Measurements from ENCODE around the gene VSIG10. TPM values are rescaled to one million over a fixed set of nuclear protein-coding genes. Genes with fewer than 3 reads are reported as not detected.
A peak's percentile ranks its signal among the peaks of the same experiment; 100 is the strongest.

VSIG10 gene
- total RNA-seq, 1 donor from 2014 or later: 22.0 TPM

DNA sequence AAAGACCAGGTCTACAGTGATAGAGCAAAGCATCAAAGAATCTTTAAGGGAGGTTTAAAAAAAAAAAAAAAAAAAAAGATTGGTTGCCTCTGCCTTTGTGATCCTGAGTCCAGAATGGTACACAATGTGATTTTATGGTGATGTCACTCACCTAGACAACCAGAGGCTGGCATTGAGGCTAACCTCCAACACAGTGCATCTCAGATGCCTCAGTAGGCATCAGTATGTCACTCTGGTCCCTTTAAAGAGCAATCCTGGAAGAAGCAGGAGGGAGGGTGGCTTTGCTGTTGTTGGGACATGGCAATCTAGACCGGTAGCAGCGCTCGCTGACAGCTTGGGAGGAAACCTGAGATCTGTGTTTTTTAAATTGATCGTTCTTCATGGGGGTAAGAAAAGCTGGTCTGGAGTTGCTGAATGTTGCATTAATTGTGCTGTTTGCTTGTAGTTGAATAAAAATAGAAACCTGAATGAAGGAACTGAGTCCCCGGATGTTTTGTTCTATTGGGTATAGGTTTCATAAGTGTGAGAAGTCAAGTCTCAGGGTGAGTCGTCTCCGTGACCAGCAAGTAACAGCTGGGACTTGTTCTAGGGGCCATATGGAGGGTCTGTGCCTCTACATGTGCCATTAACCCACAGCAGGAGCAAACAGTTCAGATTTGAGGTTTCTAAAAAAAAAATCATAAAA is 41.4 kb upstream of the VSIG10 start:
- H3K36me3 ChIP-seq (ENCODE audit: control insufficient read depth, insufficient read depth, low read length): peaks cover 3% of the 10 kb centered on the region
- DNase-seq (ENCODE audit: low read depth): no peak
- H3K27me3 ChIP-seq (ENCODE audit: control insufficient read depth, insufficient read depth, low read length): no peaks in the 10 kb centered on the region
- TF ChIP-seq, protein P1, sequence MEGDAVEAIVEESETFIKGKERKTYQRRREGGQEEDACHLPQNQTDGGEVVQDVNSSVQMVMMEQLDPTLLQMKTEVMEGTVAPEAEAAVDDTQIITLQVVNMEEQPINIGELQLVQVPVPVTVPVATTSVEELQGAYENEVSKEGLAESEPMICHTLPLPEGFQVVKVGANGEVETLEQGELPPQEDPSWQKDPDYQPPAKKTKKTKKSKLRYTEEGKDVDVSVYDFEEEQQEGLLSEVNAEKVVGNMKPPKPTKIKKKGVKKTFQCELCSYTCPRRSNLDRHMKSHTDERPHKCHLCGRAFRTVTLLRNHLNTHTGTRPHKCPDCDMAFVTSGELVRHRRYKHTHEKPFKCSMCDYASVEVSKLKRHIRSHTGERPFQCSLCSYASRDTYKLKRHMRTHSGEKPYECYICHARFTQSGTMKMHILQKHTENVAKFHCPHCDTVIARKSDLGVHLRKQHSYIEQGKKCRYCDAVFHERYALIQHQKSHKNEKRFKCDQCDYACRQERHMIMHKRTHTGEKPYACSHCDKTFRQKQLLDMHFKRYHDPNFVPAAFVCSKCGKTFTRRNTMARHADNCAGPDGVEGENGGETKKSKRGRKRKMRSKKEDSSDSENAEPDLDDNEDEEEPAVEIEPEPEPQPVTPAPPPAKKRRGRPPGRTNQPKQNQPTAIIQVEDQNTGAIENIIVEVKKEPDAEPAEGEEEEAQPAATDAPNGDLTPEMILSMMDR (IDR thresholded peaks at IDR 0.05; ENCODE audit: insufficient read depth, low read length, poor library complexity, severe bottlenecking): no peak
- no peak overlapping the region for H3K4me3 ChIP-seq (ENCODE audit: low read depth, low read length)

- H3K36me3 ChIP-seq (ENCODE audit: control insufficient read depth, insufficient read depth, low read length): peaks cover 3% of the 10 kb centered on the region
- TF ChIP-seq, protein P1 (IDR thresholded peaks at IDR 0.05; ENCODE audit: insufficient read depth, low read length, poor library complexity, severe bottlenecking): no peak
- H3K27me3 ChIP-seq (ENCODE audit: control insufficient read depth, insufficient read depth, low read length): no peaks in the 10 kb centered on the region
- H3K4me3 ChIP-seq (ENCODE audit: low read depth, low read length): no peak overlapping the region
- DNase-seq (ENCODE audit: low read depth): no peak
Observed at GRCh38 chr12:118144499-118144898, 40.7 kb upstream of the VSIG10 start.

DNA sequence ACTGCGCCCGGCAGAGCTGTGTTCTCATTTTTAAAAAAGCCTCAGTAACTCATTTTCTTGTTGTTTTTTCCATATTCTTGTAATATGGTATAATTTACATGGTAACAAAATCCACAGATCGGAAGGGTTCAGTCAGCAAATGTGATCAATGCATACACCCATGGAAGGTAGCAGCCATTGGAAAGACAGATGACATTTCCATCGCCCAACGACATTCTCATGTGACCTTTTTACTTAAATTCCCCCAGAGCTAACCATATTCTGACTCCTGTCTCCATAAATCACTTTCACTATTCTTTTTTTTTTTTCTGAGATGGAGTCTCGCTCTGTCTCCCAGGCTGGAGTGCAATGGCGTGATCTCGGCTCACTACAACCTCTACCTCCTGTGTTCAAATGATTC is 37.0 kb upstream of the VSIG10 start:
- peaks cover 2% of the 10 kb centered on the region for H3K36me3 ChIP-seq (ENCODE audit: control insufficient read depth, insufficient read depth, low read length)
- TF ChIP-seq, protein P1 (IDR thresholded peaks at IDR 0.05; ENCODE audit: insufficient read depth, low read length, poor library complexity, severe bottlenecking): no peak
- no peak overlapping the region for H3K4me3 ChIP-seq (ENCODE audit: low read depth, low read length)
- no peak for DNase-seq (ENCODE audit: low read depth)
- no peaks in the 10 kb centered on the region for H3K27me3 ChIP-seq (ENCODE audit: control insufficient read depth, insufficient read depth, low read length)

GRCh38 chr12:118137148-118137678 is 33.4 kb upstream of the VSIG10 start:
- Histone ChIP-seq H3K4me3 (ENCODE audit: low read depth, low read length) (peak overlapping the region; percentile 95), H3K27me3 (ENCODE audit: control insufficient read depth, insufficient read depth, low read length) (no peaks in the 10 kb centered on the region), H3K36me3 (ENCODE audit: control insufficient read depth, insufficient read depth, low read length) (no peaks in the 10 kb centered on the region)
- TF ChIP-seq, protein P1 (IDR thresholded peaks at IDR 0.05; ENCODE audit: insufficient read depth, low read length, poor library complexity, severe bottlenecking): no peak
- no peak for DNase-seq (ENCODE audit: low read depth)

GRCh38 chr12:118136559-118137003 is 32.8 kb upstream of the VSIG10 start:
- TF ChIP-seq, protein P1 (IDR thresholded peaks at IDR 0.05; ENCODE audit: insufficient read depth, low read length, poor library complexity, severe bottlenecking): no peak
- DNase-seq (ENCODE audit: low read depth): no peak
- no peaks in the 10 kb centered on the region for H3K36me3 ChIP-seq (ENCODE audit: control insufficient read depth, insufficient read depth, low read length)
- H3K27me3 ChIP-seq (ENCODE audit: control insufficient read depth, insufficient read depth, low read length): no peaks in the 10 kb centered on the region
- peak overlapping the region; percentile 95 for H3K4me3 ChIP-seq (ENCODE audit: low read depth, low read length)

Measured in kidney epithelial cell (primary cell).